Smooth muscle cell (in vitro differentiated cells): ENCODE data around the gene PPIE. TPM values are rescaled to one million over a fixed set of nuclear protein-coding genes. Genes with fewer than 3 reads are reported as not detected.
"Not testable (repeated sequence)": the region's sequence is repeated elsewhere in the genome, so short reads cannot be mapped to it uniquely, and the experiment has no call there.

ENCODE experiments used
- DNase-seq: peaks from one replicate; lab custom pipeline; 2025; ENCODE audit not compliant: unreplicated experiment; lab: John Stamatoyannopoulos, UW
- H2AFZ ChIP-seq: fragments of 200-600 bp; sonication (generic); 2 replicates; pipeline ENCODE4 v1.6.0; 2016; ENCODE audit warnings: antibody characterized with exemption, low read depth, mild to moderate bottlenecking
- H3F3A ChIP-seq: fragments of 200-600 bp; sonication (generic); 2 replicates; pipeline ENCODE4 v1.6.0; 2017; ENCODE audit warnings: antibody characterized with exemption, low read depth
- H3K27ac ChIP-seq: fragments of 200-600 bp; sonication (generic); 2 replicates; pipeline ENCODE4 v1.5.1; 2016; ENCODE audit warnings: low read depth, mild to moderate bottlenecking
- H3K27me3 ChIP-seq: fragments of 200-600 bp; sonication (generic); 2 replicates; pipeline ENCODE4 v1.6.1; 2016; ENCODE audit warnings: low read depth, mild to moderate bottlenecking
- H3K36me3 ChIP-seq: fragments of 200-600 bp; sonication (generic); 2 replicates; pipeline ENCODE4 v1.5.1; 2016; ENCODE audit warnings: low read depth
- H3K4me1 ChIP-seq: fragments of 200-600 bp; sonication (generic); 2 replicates; pipeline ENCODE4 v1.5.1; 2016; ENCODE audit warnings: low read depth
- H3K4me2 ChIP-seq: fragments of 200-600 bp; sonication (generic); 2 replicates; pipeline ENCODE4 v1.6.0; 2016; ENCODE audit warnings: mild to moderate bottlenecking
- H3K4me3 ChIP-seq: fragments of 200-600 bp; sonication (generic); 2 replicates; pipeline ENCODE4 v1.5.1; 2016; ENCODE audit warnings: mild to moderate bottlenecking
- H3K79me2 ChIP-seq: fragments of 200-600 bp; sonication (generic); 2 replicates; pipeline ENCODE4 v1.6.0; 2016; ENCODE audit warnings: low read depth, mild to moderate bottlenecking
- H3K9ac ChIP-seq: fragments of 200-600 bp; sonication (generic); 2 replicates; pipeline ENCODE4 v1.6.0; 2016; ENCODE audit warnings: low read depth
- H3K9me3 ChIP-seq: fragments of 200-600 bp; sonication (generic); replicated peaks from 2 replicates; pipeline ENCODE4 v1.5.1; 2016; ENCODE audit warnings: low read depth
- H4K20me1 ChIP-seq: fragments of 200-600 bp; sonication (generic); 2 replicates; pipeline ENCODE4 v1.6.0; 2016; ENCODE audit warnings: low read depth
- WGBS: methylation state at CpG from one replicate; pipeline ENCODE4 v1.1.7; 2016; ENCODE audit warnings: low lambda C conversion rate; 5-methylcytosine and 5-hydroxymethylcytosine counted together
- polyA plus RNA-seq: library from polyadenylated mRNA; unstranded; fragments of >200 nt; fragmentation: Nextera tagmentation; extraction: Ambion mirVana; gene quantifications from 2 replicates; pipeline ENCODE4 v1.2.1, GENCODE V29; 2016
- total RNA-seq: library from RNA; depleted of rRNA; stranded (reverse); fragments of >200 nt; gene quantifications from 2 replicates; pipeline ENCODE4 v1.2.3, GENCODE V29; 2014
- TF ChIP-seq, protein P1 (sequence below): fragments of 200-600 bp; sonication (generic); IDR thresholded peaks from 2 replicates; pipeline ENCODE4 v1.5.1; 2017; ENCODE audit warnings: borderline replicate concordance, mild to moderate bottlenecking, antibody characterized with exemption; ENCODE audit not compliant: insufficient read depth, poor library complexity, severe bottlenecking

The PPIE gene
- total and polyA plus RNA-seq, 2 experiments from 2014 or later, result 47.8 to 62.0 TPM

- WGBS, result 92% methylated on average over 16 of the region's 16 CpGs
- no peaks in the 10 kb centered on the region for H3K36me3 ChIP-seq
- no peaks in the 10 kb centered on the region for H3F3A ChIP-seq
These were observed 23.0 kb downstream of the PPIE start for GRCh38 chr1:39761557-39762260.

GRCh38 chr1:39762550-39763540 is 24.2 kb downstream of the PPIE start:
- no peak for DNase-seq
- no peaks in the 10 kb centered on the region for H3K27me3 ChIP-seq
- H3K4me2 ChIP-seq, result no peak overlapping the region
- H3K4me3 ChIP-seq, result no peak overlapping the region
- no peaks in the 10 kb centered on the region for H4K20me1 ChIP-seq
- 95% methylated on average over 23 of the region's 30 CpGs for WGBS
- H3K9me3 ChIP-seq, result no peaks in the 10 kb centered on the region
- no peaks in the 10 kb centered on the region for H3K79me2 ChIP-seq
- no peak overlapping the region for H3K9ac ChIP-seq
- H3K27ac ChIP-seq, result no peak overlapping the region
- TF ChIP-seq, protein P1, sequence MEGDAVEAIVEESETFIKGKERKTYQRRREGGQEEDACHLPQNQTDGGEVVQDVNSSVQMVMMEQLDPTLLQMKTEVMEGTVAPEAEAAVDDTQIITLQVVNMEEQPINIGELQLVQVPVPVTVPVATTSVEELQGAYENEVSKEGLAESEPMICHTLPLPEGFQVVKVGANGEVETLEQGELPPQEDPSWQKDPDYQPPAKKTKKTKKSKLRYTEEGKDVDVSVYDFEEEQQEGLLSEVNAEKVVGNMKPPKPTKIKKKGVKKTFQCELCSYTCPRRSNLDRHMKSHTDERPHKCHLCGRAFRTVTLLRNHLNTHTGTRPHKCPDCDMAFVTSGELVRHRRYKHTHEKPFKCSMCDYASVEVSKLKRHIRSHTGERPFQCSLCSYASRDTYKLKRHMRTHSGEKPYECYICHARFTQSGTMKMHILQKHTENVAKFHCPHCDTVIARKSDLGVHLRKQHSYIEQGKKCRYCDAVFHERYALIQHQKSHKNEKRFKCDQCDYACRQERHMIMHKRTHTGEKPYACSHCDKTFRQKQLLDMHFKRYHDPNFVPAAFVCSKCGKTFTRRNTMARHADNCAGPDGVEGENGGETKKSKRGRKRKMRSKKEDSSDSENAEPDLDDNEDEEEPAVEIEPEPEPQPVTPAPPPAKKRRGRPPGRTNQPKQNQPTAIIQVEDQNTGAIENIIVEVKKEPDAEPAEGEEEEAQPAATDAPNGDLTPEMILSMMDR, result no peak
- no peaks in the 10 kb centered on the region for H3K4me1 ChIP-seq
- no peak overlapping the region for H2AFZ ChIP-seq
- no peaks in the 10 kb centered on the region for H3K36me3 ChIP-seq
- no peaks in the 10 kb centered on the region for H3F3A ChIP-seq

More at GRCh38 chr1:39761557-39762260, 23.0 kb downstream of the PPIE start:
- Histone ChIP-seq H3K4me3 (no peak overlapping the region), H3K4me1 (no peaks in the 10 kb centered on the region), H3K9me3 (no peaks in the 10 kb centered on the region), H3K27me3 (no peaks in the 10 kb centered on the region), H3K27ac (no peak overlapping the region), H2AFZ (no peak overlapping the region), H3K4me2 (no peak overlapping the region), H4K20me1 (no peaks in the 10 kb centered on the region), H3K79me2 (no peaks in the 10 kb centered on the region), H3K9ac (no peak overlapping the region)
- TF ChIP-seq, protein P1, result no peak
- DNase-seq, result no peak

DNA sequence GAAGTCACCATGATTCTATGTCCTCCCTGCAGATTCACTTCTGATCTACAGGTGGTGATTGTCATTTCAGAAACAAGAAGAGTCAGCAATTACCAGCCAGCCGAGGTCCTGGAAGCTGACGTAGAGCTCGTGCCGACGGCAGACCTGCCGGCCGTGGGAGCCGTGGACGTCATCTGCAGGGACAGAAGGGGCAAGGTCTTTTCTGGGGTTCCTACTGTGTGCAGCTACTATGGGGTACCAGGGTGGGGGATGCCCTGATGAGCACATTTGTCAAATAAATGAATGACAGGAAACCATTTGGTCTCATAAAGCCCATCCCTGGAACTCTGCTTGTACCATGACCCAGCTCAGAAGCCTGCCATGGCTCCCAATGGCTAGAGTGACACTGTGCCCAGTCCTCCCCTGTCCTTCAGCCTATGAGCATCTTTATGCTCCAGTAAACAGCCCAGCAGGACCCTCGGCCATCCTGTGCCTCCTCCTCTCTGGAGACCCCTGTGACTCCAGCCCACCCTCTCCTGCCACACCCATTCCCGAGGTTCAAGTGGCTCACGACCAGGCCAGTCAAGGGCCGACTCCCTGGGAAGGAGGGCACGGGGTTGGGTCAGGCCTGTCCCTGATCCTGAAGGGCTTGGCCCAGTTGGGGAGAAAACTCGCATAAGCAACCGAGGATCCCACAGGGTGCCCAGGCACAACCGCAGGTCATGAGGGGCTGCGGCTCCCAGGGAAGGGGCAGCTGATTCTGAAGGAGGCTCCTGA is 25.1 kb downstream of the PPIE start:
- H3F3A ChIP-seq, H3K4me1 ChIP-seq, DNase-seq, H3K36me3 ChIP-seq, H3K27me3 ChIP-seq, H3K9ac ChIP-seq, H3K27ac ChIP-seq, H2AFZ ChIP-seq, H3K9me3 ChIP-seq, H3K4me2 ChIP-seq, H4K20me1 ChIP-seq, H3K79me2 ChIP-seq, H3K4me3 ChIP-seq: not testable (repeated sequence)
- 83% methylated on average over 18 of the region's 18 CpGs for WGBS

DNA sequence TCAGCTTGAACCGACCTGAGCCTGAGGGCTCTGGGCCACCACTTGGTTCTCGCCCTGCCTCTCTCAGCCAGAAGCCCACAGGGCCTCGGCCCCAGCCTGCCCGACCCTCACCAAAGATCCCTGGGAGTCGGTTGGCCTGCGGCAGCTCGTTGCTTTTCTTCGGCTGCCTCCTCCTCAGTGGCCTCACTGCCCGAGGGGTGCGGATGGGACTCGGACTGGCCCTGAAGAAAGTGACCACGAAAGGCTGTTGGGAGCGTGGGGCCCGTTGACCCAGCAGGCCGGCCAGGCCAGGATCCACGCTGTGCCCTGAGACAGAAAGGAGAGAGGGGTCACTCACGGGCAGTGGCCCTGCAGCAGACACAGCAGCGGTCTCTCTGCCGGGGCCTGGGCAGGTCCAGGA is 25.8 kb downstream of the PPIE start:
- H2AFZ ChIP-seq, H3K27ac ChIP-seq, H3K36me3 ChIP-seq, H3K4me1 ChIP-seq, DNase-seq, H3K79me2 ChIP-seq, H3K9ac ChIP-seq, H3F3A ChIP-seq, H3K4me3 ChIP-seq, H3K4me2 ChIP-seq, H3K9me3 ChIP-seq, H4K20me1 ChIP-seq, H3K27me3 ChIP-seq: not testable (repeated sequence)
- 94% methylated on average over 12 of the region's 19 CpGs for WGBS

GRCh38 chr1:39766466-39766865 is 27.8 kb downstream of the PPIE start:
- not testable (repeated sequence) for H3K27ac ChIP-seq, DNase-seq, H3F3A ChIP-seq, H3K4me2 ChIP-seq, H3K27me3 ChIP-seq, H4K20me1 ChIP-seq, H3K4me3 ChIP-seq, H3K79me2 ChIP-seq, H3K4me1 ChIP-seq, H3K9me3 ChIP-seq, H3K36me3 ChIP-seq, H3K9ac ChIP-seq, H2AFZ ChIP-seq
- 71% methylated on average over 1 of the region's 5 CpGs for WGBS

GRCh38 chr1:39769502-39769901 is 30.8 kb downstream of the PPIE start:
- not testable (repeated sequence) for H2AFZ ChIP-seq, H3F3A ChIP-seq, H3K4me1 ChIP-seq, DNase-seq, H3K27me3 ChIP-seq, H3K4me3 ChIP-seq, H3K79me2 ChIP-seq, H4K20me1 ChIP-seq, H3K9ac ChIP-seq, H3K27ac ChIP-seq, H3K9me3 ChIP-seq, H3K4me2 ChIP-seq, H3K36me3 ChIP-seq
- WGBS, result 95% methylated on average over 18 of the region's 19 CpGs
